BE2C (cell line): Measurements from ENCODE around the gene DCAF5.
A peak's percentile ranks its signal among the peaks of the same experiment; 100 is the strongest.

Experiments used
- DNase-seq: peaks from one replicate; pipeline ENCODE4 v3.0.0-alpha.2; 2020
- H3K27me3 ChIP-seq: fragments of 250-450 bp; sonication (Bioruptor Pico); 2 replicates; pipeline ENCODE4 v1.5.1; 2020; ENCODE audit warnings: mild to moderate bottlenecking
- H3K36me3 ChIP-seq: fragments of 250-450 bp; sonication (Bioruptor Pico); 2 replicates; pipeline ENCODE4 v1.5.1; 2020; ENCODE audit warnings: mild to moderate bottlenecking
- H3K4me1 ChIP-seq: fragments of 250-450 bp; sonication (Bioruptor Pico); 2 replicates; pipeline ENCODE4 v1.5.1; 2020
- H3K4me3 ChIP-seq: 2 replicates; pipeline ENCODE4 v1.5.1; 2011; ENCODE audit warnings: low read depth, low read length
- H3K9me3 ChIP-seq: fragments of 250-450 bp; sonication (Bioruptor Pico); 2 replicates; pipeline ENCODE4 v1.5.1; 2020
- TF ChIP-seq, protein P1 (sequence below): IDR thresholded peaks from 2 replicates; pipeline ENCODE4 v1.5.1; 2012; ENCODE audit warnings: mild to moderate bottlenecking, low read depth, low read length

Gene DCAF5

DNA sequence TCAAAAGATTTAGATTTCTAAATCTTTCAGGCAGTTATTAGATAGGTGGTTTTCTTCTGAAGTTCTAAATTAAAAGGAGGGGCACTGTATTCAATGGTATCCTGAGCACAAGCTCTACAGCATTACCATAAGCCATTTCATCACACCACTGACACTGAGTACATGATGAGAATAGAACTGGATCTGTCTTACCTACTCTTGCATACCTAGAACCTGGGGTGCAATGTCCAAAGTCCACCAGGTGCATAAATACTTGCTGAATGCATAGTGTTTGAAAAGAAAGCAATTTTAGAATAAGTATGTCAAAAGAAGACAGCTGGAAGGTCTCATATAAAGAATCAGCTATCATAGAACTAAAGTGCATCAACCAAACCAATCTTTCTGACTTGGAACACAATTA, 88.3 kb downstream of the DCAF5 start:
- no peak for DNase-seq
- Histone ChIP-seq H3K36me3 (peaks cover 7% of the 10 kb centered on the region), H3K9me3 (no peaks in the 10 kb centered on the region), H3K4me3 (no peak overlapping the region), H3K27me3 (no peaks in the 10 kb centered on the region), H3K4me1 (no peaks in the 10 kb centered on the region)
- TF ChIP-seq, protein P1, sequence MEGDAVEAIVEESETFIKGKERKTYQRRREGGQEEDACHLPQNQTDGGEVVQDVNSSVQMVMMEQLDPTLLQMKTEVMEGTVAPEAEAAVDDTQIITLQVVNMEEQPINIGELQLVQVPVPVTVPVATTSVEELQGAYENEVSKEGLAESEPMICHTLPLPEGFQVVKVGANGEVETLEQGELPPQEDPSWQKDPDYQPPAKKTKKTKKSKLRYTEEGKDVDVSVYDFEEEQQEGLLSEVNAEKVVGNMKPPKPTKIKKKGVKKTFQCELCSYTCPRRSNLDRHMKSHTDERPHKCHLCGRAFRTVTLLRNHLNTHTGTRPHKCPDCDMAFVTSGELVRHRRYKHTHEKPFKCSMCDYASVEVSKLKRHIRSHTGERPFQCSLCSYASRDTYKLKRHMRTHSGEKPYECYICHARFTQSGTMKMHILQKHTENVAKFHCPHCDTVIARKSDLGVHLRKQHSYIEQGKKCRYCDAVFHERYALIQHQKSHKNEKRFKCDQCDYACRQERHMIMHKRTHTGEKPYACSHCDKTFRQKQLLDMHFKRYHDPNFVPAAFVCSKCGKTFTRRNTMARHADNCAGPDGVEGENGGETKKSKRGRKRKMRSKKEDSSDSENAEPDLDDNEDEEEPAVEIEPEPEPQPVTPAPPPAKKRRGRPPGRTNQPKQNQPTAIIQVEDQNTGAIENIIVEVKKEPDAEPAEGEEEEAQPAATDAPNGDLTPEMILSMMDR: no peak

DNA sequence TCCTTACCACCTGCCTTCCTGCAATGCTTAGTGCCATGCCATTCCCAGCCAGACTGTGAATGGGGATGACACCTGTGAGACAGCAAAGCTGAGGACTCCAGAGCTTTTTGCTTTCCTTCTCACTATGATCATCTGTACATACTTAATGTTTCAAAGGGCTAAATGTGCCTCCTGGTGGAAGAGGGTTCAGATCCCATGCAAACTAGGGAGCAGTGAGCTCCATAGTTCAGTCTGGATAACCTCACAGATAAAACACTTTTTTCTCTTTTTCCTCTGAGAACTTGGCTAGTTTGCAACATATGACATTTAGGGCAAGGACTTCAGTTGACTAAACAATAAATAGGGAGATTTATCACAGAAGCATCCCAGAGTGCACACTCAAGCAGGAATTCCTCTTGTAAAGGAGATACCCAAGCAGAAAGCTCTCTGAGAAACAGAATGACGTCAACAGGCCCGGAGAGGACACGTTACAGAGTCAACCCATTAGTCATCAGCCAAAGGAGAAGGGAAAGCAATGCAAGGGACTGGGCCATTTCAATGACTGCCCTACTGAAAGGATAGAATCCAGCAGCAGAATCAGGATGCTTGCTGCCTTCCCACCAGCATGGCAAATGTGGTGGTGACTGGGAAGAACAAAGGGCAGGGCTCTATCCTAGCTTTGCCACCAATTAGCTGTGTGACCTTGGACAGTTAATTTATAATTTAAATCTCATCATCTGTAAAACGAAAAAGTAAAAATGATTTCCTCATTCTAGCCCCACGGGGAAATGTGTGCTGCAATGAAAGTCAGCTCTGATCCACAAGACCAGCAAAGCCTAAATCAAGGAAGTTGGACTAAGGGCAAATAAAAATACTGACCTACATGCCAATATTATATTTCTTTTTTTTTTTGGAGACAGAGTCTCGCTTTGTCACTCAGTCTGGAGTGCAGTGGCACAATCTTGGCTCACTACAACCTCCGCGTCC, 93.0 kb downstream of the DCAF5 start:
- TF ChIP-seq, protein P1: 0 out of 2 replicates have a peak, but pooled peaks have one; percentile 8
- peaks cover 11% of the 10 kb centered on the region for H3K4me1 ChIP-seq
- H3K36me3 ChIP-seq: peaks cover 19% of the 10 kb centered on the region
- no peak overlapping the region for H3K4me3 ChIP-seq
- no peaks in the 10 kb centered on the region for H3K9me3 ChIP-seq
- no peak for DNase-seq
- H3K27me3 ChIP-seq: no peaks in the 10 kb centered on the region

DNA sequence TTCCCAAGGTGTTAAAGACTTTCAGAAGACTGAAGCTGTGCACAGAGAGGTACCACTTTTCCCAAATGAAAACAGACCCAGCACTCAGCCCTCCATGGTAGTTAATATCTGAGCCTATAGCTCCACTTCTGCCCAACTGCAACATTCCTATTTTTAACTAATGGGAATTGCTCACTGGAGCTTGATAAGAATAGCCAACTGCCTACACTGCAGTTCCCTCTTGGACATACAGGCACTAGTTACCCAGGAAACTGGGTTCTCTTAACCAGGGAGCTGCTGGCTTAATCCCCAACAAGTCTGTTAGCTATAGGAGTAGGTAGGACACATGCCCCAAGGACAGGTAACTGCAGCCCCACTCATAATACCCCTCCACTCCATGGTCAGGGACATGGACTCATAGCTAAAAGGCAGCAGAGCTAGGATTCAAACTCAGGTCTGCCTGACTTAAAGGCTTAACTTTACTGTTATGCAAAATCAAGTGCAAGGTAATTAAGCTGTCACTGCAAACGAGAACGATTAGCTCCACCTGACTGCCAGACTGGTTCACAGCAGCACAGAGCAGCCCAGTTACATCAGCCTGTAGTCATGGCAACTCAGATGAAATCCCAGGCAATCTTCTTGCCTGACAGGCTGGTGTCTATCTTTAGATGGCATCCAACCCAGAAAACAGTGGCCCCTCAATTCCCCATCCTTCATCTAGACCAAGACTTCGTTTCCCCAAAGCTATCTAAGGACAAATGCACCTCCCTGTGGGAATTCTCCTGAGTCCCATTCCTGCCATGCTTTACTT, 96.7 kb downstream of the DCAF5 start:
- Histone ChIP-seq H3K4me3 (no peak overlapping the region), H3K9me3 (no peaks in the 10 kb centered on the region), H3K27me3 (no peaks in the 10 kb centered on the region), H3K36me3 (peaks cover 27% of the 10 kb centered on the region), H3K4me1 (peaks cover 22% of the 10 kb centered on the region)
- TF ChIP-seq, protein P1: peak; percentile 48
- DNase-seq: peak; percentile 52

DNA sequence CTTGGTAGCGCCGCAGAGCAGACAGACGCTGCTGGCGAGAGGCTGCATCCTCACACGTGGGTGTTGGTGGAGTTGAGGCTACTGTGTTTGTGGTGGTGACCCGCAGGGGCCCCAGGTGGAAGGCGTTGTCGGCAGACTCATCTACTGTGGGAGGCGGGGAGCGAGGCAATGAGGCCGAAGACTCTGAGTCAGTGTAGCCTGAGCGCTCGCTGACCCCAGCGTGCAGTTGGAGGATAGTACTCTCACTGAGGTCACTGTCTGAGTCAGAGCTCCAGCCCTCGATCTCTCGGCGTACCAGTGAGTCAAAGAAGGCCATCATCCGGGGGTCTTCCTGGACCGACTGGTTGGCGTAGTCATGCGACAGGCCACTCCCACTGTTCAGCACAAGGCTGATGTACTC, 97.8 kb downstream of the DCAF5 start:
- Histone ChIP-seq H3K36me3 (peaks cover 27% of the 10 kb centered on the region), H3K4me1 (peaks cover 31% of the 10 kb centered on the region), H3K4me3 (no peak overlapping the region), H3K9me3 (no peaks in the 10 kb centered on the region), H3K27me3 (no peaks in the 10 kb centered on the region)
- DNase-seq: no peak
- TF ChIP-seq, protein P1: no peak

DNA sequence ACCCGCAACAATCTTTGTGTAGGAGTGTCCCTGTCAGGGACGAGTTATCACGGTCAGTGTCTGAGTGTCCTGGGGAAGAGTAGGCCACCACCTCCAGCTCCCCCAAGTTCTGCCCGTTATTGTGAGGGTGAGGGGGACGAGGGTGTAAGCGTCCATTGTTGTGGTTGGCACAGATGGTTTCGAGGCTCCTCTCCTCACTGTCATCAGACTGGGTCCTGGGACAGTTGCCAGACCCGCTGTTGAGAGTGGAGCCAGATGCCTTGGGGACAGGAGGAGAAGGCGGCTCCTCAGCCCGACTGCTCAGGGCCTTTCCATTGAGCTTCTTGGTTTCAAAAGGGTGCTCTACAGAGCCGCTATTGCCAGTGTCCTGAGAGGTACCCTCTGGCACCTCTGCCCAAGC, 98.9 kb downstream of the DCAF5 start:
- Histone ChIP-seq H3K9me3 (no peaks in the 10 kb centered on the region), H3K36me3 (peaks cover 27% of the 10 kb centered on the region), H3K4me3 (no peak overlapping the region), H3K27me3 (no peaks in the 10 kb centered on the region), H3K4me1 (peaks cover 36% of the 10 kb centered on the region)
- TF ChIP-seq, protein P1: no peak
- DNase-seq: no peak
